Sigmoid colon (tissue), 7 donors: ENCODE data around the gene SMG7. TPM values are rescaled to one million over a fixed set of nuclear protein-coding genes. Genes with fewer than 3 reads are reported as not detected.

Experiments
- DNase-seq: peaks from one replicate; pipeline ENCODE4 v3.0.0-alpha.2; 2019
- H3K27ac ChIP-seq, 4 donors: fragments of 200-600 bp; sonication (generic); one replicate each; pipeline ENCODE4 v1.5.1; 2016 to 2019; ENCODE audit warnings: mild to moderate bottlenecking in 1 of 4
- H3K27me3 ChIP-seq, 3 donors: fragments of 200-600 bp; sonication (generic); one replicate each; pipeline ENCODE4 v1.5.1; 2019; ENCODE audit warnings: mild to moderate bottlenecking in 1 of 3
- H3K36me3 ChIP-seq, 4 donors: fragments of 200-600 bp; sonication (generic); one replicate each; pipeline ENCODE4 v1.5.1; 2016 to 2019
- H3K4me1 ChIP-seq, 4 donors: fragments of 200-600 bp; sonication (generic); one replicate each; pipeline ENCODE4 v1.5.1; 2017 to 2019
- H3K4me3 ChIP-seq, 4 donors: fragments of 200-600 bp; sonication (generic); one replicate each; pipeline ENCODE4 v1.5.1; 2017 to 2019; ENCODE audit warnings: mild to moderate bottlenecking in 2 of 4, moderate library complexity in 1 of 4
- H3K9me3 ChIP-seq, 4 donors: fragments of 200-600 bp in 3 of 4; sonication (generic) in 3 of 4; one replicate each; pipeline versions ENCODE4 v1.5.1 to v1.6.1; 2013 to 2019
- EP300 ChIP-seq, 4 donors: sonication (generic); formaldehyde crosslinking; IDR thresholded peaks; one replicate each; pipeline ENCODE4 v1.6.1; 2017; ENCODE audit warnings: antibody characterized with exemption in 4 of 4
- POLR2A ChIP-seq, 2 donors: fragments of 450-650 bp; IDR thresholded peaks; one replicate each; pipeline ENCODE4 v1.6.1; 2016; ENCODE audit warnings: antibody characterized with exemption in 2 of 2, mild to moderate bottlenecking in 2 of 2, moderate library complexity in 2 of 2
- POLR2AphosphoS5 ChIP-seq, 4 donors: sonication (generic); formaldehyde crosslinking; IDR thresholded peaks; one replicate each; pipeline ENCODE4 v1.6.1; 2017; ENCODE audit warnings: antibody characterized with exemption in 4 of 4
- WGBS, 2 donors: extraction: QIAGEN DNeasy Blood & Tissue Kit; methylation state at CpG; one replicate each; pipeline ENCODE4 v1.1.7; 2013; 5-methylcytosine and 5-hydroxymethylcytosine counted together
- intact Hi-C: fragments of 100-400 bp; cut with DNase I; formaldehyde crosslinking; loops from one replicate; pipeline ENCODE4 v1.15.1; 2023
- polyA plus RNA-seq, 3 donors: library from polyadenylated mRNA; stranded (reverse); fragments of 200-250 nt; gene quantifications; one replicate each; pipeline ENCODE4 v1.2.3, GENCODE V29; 2013
- total RNA-seq, 4 donors: library from RNA; depleted of rRNA; stranded (reverse); fragments of >200 nt; gene quantifications; one replicate each; pipeline ENCODE4 v1.1.0, GENCODE V29; 2016
- TF ChIP-seq, protein P1 (sequence below), 4 experiments: fragments of 450-650 bp in 3 of 4; fragments of 200-600 bp in 1 of 4; IDR thresholded peaks; one replicate each; pipeline ENCODE4 v1.5.1; 2016 to 2019; ENCODE audit warnings: antibody characterized with exemption in 4 of 4, mild to moderate bottlenecking in 3 of 4, moderate library complexity in 2 of 4
- donor health status: healthy with polysubstance abuse.
- donor health status: Bipolar disorder and iron deficiency.
- donor health status: healthy.

SMG7 gene
- total and polyA plus RNA-seq, 7 donors = 16.8 to 46.5 (median 31.9) TPM

DNA sequence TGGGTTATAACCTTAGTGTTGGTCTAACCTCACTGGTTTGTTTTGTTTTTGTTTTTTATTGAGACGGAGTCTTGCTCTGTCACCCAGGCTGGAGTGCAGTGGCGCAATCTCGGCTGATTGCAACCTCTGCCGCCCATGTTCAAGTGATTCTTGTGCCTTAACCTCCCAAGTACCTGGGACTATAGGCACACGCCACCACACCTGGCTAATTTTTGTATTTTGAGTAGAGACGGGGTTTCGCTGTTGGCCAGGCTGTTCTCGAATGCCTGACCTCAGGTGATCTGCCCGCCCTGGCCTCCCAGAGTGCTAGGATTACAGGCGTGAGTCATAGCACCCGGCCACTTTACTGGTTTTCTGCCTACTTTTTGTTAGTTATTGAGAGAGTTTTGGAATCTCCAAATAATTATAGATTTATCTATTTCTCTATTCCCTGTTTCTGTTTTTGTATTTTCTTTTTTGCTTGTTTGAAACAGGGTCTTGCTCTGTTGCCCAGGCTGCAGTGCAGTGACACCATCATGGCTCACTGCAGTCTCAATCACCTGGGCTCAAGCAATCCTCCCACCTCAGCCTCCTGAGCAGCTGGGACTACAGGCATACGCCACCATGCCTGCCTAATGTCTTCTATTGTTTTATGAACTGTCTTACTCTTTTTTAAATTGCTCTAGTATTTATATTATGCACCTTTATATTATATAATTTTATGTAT is 21.4 kb downstream of the SMG7 start:
- no peaks in the 10 kb centered on the region for H3K9me3 ChIP-seq
- intact Hi-C loops = no loop called here
- H3K27ac ChIP-seq = no peak overlapping the region
- H3K36me3 ChIP-seq = no peaks in the 10 kb centered on the region
- peaks cover 0 to 10% (median 4%) of the 10 kb centered on the region in 4 donors for H3K4me1 ChIP-seq
- no peak for DNase-seq
- WGBS, 2 donors = 88 to 91% methylated on average over 12 of the region's 12 CpGs
- TF ChIP-seq, protein P1, sequence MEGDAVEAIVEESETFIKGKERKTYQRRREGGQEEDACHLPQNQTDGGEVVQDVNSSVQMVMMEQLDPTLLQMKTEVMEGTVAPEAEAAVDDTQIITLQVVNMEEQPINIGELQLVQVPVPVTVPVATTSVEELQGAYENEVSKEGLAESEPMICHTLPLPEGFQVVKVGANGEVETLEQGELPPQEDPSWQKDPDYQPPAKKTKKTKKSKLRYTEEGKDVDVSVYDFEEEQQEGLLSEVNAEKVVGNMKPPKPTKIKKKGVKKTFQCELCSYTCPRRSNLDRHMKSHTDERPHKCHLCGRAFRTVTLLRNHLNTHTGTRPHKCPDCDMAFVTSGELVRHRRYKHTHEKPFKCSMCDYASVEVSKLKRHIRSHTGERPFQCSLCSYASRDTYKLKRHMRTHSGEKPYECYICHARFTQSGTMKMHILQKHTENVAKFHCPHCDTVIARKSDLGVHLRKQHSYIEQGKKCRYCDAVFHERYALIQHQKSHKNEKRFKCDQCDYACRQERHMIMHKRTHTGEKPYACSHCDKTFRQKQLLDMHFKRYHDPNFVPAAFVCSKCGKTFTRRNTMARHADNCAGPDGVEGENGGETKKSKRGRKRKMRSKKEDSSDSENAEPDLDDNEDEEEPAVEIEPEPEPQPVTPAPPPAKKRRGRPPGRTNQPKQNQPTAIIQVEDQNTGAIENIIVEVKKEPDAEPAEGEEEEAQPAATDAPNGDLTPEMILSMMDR (IDR thresholded peaks at IDR 0.05) = no peak
- TF ChIP-seq POLR2A (IDR thresholded peaks at IDR 0.05) (no peak), POLR2AphosphoS5 (IDR thresholded peaks at IDR 0.05) (no peak), EP300 (IDR thresholded peaks at IDR 0.05) (no peak)
- no peaks in the 10 kb centered on the region for H3K27me3 ChIP-seq
- H3K4me3 ChIP-seq = no peak overlapping the region

GRCh38 chr1:183495420-183495819 is 23.1 kb downstream of the SMG7 start:
- no peaks in the 10 kb centered on the region for H3K27me3 ChIP-seq
- 93 to 96% methylated on average over 11 of the region's 11 CpGs for WGBS, 2 donors
- no peaks in the 10 kb centered on the region for H3K9me3 ChIP-seq
- H3K4me1 ChIP-seq = peaks cover 0 to 12% (median 5%) of the 10 kb centered on the region in 4 donors
- no peak for TF ChIP-seq POLR2A (IDR thresholded peaks at IDR 0.05)
- no peak for DNase-seq
- intact Hi-C loops = no loop called here
- no peak overlapping the region for H3K4me3 ChIP-seq
- no peak overlapping the region for H3K27ac ChIP-seq
- H3K36me3 ChIP-seq = no peaks in the 10 kb centered on the region

- intact Hi-C loops = no loop called here
Measured at GRCh38 chr1:183497218-183497617, 24.9 kb downstream of the SMG7 start.

DNA sequence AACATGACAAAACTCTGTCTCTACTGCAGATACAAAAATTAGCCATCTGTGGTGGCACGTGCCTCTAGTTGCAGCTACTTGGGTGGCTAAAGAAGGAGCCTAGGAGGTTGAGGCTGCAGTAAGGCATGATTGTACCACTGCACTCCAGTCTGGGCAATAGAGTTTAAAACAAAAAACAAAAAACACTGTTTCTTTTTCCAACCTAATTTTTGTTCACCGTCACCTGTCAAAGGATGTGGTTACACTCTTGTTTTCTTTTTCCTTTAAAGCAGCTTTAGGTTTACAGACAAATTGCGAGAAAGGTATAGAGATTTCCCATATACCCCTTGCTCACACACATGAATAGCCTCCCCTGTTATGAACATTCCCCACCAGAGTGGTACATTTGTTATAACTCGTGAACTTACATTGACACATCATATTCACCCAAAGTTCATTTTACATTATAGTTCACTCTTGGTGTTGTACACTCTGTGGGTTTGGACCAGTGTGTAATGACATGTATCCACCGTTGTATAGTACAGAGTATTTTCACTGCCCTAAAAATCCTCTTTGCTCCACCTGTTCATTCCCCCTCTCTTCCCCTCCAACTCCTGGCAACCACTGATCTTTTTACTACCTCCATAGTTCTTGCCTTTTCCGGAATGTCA is 26.2 kb downstream of the SMG7 start:
- Histone ChIP-seq H3K36me3 (no peaks in the 10 kb centered on the region), H3K27me3 (no peaks in the 10 kb centered on the region), H3K27ac (no peak overlapping the region), H3K4me1 (peaks cover 0 to 14% (median 4%) of the 10 kb centered on the region in 4 donors), H3K4me3 (no peak overlapping the region), H3K9me3 (no peaks in the 10 kb centered on the region)
- TF ChIP-seq POLR2AphosphoS5 (IDR thresholded peaks at IDR 0.05) (no peak), POLR2A (IDR thresholded peaks at IDR 0.05) (no peak), EP300 (IDR thresholded peaks at IDR 0.05) (no peak)
- TF ChIP-seq, protein P1 (IDR thresholded peaks at IDR 0.05) = no peak
- 74 to 87% methylated on average over 6 of the region's 6 CpGs for WGBS, 2 donors
- intact Hi-C loops = no loop called here
- no peak for DNase-seq

More at GRCh38 chr1:183497218-183497617, 24.9 kb downstream of the SMG7 start:
- Histone ChIP-seq H3K4me3 (no peak overlapping the region), H3K27me3 (no peaks in the 10 kb centered on the region), H3K9me3 (no peaks in the 10 kb centered on the region), H3K27ac (no peak overlapping the region), H3K4me1 (peaks cover 0 to 15% (median 4%) of the 10 kb centered on the region in 4 donors), H3K36me3 (no peaks in the 10 kb centered on the region)
- no peak for DNase-seq
- WGBS, 2 donors = 97 to 98% methylated on average over 2 of the region's 2 CpGs
- TF ChIP-seq POLR2A (IDR thresholded peaks at IDR 0.05) (no peak), EP300 (IDR thresholded peaks at IDR 0.05) (no peak), POLR2AphosphoS5 (IDR thresholded peaks at IDR 0.05) (no peak)
- TF ChIP-seq, protein P1 (IDR thresholded peaks at IDR 0.05) = no peak

- Histone ChIP-seq H3K4me3 (no peak overlapping the region), H3K4me1 (peaks cover 0 to 35% (median 8%) of the 10 kb centered on the region in 4 donors), H3K27me3 (no peaks in the 10 kb centered on the region), H3K27ac (no peak overlapping the region), H3K9me3 (no peaks in the 10 kb centered on the region), H3K36me3 (no peaks in the 10 kb centered on the region)
- 60 to 81% methylated on average over 5 of the region's 5 CpGs for WGBS, 2 donors
- TF ChIP-seq POLR2A (IDR thresholded peaks at IDR 0.05) = no peak
- TF ChIP-seq EP300 (IDR thresholded peaks at IDR 0.05) = no peak
- TF ChIP-seq, protein P1 (IDR thresholded peaks at IDR 0.05) = no peak
- TF ChIP-seq POLR2AphosphoS5 (IDR thresholded peaks at IDR 0.05) = no peak
- intact Hi-C loops = no loop called here
- no peak for DNase-seq
Measured at GRCh38 chr1:183505454-183506089, 33.3 kb downstream of the SMG7 start.
